ENCODE results near the gene TCERG1L.

TCERG1L gene

DNA sequence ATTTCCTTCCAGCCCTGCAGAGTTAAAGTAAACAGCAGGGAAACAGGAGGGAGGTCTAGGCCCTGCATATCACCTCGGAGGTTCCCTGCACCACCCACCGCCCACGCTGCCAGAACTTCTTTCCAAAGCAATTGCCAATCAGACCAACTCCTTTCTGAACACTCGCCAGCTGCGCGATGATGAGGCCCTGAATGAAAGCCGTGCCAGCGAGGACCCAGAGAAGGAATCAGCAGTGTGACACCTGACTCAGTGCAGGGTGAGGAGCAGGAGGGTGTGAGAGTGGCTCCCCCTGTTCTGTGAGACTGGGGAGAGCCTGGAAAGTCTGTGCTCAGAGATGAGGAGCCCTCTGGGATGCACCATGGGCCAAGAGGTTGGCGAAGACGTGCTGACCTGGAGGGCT is 3.3 kb upstream of the TCERG1L start:
- DNase-seq, result no peak

DNA sequence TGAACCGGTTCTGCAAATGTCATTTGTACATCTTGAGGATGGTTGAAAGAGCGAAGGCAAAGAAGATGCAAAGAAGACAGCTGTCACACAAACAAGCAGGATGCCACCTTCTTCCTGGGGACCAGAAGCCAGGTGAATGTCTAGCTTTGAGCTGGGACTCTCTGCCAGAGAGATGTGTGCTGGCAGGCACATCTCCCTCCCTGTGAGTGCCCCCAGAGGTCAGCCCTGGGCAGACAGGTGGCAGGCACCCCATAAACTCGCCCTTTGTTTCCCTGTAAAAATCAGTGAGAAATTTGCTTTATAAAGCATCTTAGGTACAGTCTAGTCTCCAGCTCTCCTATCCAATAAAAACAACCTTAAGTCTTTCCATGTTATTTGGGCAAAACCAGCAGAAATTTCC is 2.6 kb upstream of the TCERG1L start:
- DNase-seq, result no peak

DNA sequence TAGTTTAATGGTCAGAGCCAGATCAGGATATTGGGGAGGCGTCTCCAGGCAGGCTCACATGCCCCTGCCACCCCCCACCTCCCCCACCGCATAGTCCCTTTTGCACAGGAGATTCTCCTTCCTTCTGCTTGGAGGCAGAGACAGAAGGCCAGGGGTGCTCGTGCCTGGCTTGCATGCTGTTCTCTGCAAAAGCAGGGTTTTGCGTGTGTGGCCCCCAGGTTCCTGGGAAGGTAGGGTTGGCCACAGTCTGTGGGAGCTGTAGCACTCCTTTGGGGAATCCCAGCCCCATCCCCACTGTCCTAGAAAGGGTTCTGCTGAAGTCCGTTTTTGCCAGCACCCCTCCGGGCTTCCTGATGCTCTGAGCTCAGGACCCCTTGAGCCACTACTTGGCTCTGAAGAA is 1.9 kb upstream of the TCERG1L start:
- DNase-seq, result no peak

DNA sequence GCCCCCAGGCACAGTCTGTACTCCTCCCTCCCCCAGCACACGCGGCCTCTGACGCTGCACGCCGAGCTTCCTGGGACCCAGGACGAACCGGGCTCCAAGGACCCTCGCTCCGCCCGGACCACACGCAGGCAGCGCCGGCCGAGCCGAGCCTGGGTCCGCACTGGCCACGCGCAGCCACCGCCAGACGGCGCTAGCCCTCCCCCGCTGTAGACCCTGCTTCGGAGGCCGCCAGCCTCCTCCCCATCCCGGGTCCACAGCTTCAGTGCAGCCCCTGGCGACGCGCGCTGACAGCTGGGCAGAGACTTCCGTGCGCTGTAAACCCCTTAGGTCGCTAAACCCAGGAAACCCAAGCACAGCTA is 936 bp upstream of the TCERG1L start:
- DNase-seq, result no peak

DNA sequence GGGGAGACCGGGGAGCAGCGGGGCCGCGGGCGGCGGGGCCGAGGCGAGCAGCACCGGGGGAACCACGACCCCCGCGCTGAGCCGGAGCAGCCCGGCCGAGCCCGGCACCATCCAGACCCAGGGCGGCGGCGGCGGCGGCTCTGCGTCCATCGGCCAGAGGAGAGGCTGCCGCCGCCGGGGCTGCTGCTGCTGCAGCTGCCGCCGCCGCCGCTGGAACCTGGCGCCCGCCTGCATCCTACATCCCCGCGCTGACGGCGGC is 190 bp downstream of the TCERG1L start:
- no peak for DNase-seq

DNA sequence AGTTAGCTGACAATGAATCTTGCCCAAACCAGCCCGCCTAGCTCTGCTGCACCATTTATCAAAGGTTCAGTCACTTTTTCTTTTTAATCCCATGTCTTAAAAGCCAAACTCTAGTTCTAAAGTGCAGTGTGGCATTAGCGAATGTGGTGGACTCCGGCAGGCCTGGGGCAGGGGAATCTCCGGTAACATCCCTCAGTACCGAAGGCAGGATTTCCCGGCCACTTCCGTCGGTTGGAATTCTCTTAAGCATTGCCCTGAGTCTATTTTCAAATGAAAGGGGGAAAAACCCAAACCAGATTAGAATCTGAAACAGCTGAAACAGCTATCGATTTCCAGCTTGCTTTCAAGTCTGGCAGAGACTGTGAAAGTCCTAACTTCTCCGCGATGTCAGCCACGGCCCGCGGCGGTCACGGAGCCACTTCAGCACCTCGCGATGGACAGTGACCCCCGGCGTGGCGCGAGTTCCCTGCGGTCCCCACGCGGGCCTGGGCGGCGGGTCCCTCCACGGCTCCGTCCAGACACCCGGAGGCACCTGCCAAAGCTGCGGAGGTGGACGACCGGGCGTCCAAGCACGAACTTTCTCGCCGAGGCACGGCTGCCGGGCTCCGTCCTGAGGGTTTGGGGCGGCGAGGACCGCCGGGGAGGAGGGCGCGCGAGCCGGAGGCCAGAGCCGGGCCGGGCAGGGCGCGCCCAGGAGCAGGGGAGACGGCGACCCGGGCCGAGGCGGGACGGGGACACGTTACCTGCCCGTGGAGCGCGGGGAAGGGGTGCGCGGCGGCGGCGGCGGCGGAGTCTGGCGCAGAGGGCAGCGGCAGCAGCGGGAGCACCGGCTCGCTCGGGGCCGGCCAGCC is 745 bp downstream of the TCERG1L start:
- no peak for DNase-seq

DNA sequence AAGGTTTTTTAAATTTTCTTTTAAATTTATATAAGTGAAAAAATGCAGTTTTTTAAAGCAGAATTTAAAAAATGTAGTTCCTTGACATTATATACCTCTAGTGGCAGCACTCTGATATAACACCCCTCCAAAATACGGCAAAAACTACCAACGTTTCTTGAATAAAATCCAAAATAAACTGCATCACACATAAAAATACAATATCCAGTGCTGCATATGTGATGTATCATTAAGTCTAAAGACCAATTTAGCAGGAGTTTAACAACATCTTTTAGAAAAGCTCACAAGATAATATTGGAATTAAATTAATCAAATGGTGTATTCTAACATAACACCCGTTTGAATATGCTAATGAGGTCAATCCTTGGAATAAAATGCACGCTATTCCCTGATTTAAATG is 1.4 kb downstream of the TCERG1L start:
- DNase-seq, result no peak

DNA sequence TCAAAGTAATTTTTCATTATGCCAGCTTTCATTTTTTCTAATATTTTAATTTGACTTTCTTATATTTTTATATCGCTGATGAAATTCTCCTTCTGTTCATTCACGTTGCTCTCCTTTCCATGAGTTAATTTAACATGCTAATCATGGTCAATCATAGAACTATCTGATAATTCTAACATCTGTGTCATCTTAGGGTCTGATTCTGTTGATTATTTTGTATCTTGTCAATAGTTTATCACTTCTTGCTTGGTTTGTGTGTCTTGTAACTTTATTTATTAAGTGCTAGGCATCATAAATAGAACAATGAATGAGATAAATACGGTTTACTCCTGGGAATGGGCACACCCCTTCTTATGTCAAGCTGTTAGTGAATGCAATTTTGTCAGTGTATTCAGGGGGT is 11.0 kb downstream of the TCERG1L start:
- DNase-seq, result no peak

DNA sequence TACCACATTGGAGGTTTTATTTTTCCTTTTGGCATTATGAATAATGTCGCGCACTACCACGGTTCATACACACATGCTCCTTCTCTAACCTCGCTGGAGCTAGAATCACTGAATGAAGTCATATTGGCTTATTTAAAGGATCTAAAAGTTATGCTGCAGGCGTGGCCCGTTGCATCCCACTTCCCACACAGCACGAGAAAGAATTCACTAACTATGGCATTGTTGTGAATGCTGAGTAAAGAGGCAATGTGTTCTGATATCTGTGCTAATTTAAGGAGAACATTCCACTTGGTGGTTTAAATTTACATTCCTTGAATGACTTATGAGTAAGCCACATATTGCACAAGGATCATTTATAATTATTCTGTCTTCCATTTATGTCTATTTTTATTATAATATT is 20.7 kb downstream of the TCERG1L start:
- DNase-seq, result no peak

DNA sequence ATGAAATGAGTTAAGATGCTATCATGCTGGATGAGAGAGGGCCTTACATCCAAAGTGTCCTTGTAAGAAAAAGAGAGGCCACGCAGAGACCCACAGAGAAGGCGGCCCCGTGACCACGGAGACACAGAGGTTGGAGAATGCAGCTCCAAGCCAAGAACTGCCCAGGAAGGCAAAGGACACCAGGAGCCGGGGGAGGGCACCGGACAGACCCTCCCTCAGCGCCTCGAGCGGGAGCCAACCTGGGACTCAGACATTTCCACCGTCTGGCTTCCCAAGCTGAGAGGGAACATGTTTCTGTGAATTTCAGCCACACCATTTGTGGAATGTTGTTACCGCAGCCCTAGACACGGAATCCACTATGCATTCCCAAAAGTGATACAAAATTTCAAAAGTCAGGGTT is 22.9 kb downstream of the TCERG1L start:
- no peak for DNase-seq

DNA sequence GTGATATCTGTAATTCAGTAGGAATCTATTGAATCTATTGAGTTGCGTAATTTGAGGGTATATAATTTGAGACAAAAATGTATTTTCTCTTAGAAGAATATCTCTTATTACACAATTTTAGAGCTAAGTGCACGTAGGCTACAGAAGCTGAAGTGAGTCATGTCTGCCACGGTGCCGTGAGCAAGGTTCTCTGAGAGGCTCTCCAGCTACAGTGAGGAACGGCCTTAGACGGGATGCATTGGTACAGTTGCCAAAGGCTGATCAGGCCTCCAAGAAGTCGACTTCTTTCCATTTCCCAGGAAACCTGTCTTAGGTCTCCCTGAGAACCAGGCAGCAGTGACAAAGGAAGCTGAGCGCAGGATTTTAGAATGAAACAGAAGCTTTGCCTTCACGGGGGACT is 28.6 kb downstream of the TCERG1L start:
- no peak for DNase-seq

DNA sequence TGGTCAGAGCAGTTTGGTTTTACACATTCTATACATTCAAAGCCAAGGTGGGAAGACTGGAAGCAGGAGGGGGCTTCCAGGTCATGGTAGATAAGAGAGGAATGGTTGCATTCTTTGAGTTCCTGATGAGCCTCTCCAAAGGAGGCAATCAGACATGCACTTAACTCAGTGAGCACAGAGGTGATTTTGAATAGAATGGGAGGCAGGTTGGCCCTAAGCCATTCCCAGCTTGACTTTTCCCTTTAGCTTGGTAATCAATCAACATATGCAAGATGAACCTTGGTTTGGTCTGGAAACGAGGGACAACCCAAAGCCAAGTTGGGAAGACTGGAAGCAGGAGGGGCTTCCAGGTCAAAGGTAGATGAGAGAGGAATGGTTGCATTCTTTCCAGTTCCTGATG is 31.4 kb downstream of the TCERG1L start:
- DNase-seq, result no peak

DNA sequence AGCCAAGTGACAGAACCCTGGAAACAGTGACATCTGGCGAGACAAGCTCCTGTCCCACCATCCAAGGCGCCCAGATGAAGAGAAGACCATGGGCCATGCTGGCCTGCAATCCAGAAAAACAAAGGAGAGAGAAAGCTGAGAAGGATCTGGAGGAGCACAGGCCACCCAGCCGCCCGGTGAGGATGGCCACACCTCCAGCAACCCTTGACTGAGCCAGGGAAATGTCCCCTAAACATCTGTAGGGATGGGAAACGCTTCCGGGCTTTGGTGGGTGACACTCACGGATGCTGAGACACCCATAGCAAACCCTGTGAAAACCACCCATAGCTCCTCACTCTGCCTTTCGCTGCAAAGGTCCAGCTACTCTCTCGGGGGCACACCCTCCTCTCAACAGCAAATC is 32.0 kb downstream of the TCERG1L start:
- no peak for DNase-seq

DNA sequence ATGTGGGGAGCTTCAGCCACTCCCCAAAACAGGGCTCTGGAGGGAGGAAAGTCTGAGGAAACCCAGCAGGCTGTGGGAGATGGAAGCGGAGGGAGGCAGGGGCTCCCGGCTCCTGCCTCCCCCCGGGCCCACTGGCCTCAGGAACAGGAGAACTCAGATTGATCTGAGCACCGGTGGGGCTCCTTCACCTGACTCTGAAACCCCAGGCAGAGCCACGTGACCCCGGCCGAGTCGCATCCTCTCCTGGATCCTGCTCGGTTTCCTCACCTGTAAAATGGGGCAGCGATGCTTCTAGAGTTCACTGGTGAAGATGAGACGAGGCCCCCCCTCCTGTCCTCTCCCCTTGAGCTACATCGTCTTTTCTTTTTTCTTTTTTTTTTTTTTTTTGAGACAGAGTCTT is 33.6 kb downstream of the TCERG1L start:
- no peak for DNase-seq

DNA sequence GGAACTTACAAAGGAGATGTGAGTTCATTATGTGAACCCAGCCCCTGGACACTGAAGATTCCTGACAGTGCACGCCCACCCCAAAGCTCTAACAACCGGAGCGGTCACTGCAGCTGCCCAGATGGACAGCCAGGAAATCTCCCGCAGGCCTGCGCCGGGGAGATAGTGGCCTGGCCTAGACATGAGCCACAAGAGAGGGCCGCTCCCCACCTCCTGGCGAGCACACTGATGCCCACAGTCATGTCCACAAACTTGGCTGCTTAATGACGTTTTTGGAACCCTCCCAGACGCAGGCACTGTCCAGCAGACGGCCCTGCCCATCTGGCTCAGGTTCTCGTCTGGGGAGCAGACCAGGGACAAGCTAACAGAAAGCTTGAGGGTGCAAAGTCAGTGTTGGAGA is 34.2 kb downstream of the TCERG1L start:
- DNase-seq, result no peak

DNA sequence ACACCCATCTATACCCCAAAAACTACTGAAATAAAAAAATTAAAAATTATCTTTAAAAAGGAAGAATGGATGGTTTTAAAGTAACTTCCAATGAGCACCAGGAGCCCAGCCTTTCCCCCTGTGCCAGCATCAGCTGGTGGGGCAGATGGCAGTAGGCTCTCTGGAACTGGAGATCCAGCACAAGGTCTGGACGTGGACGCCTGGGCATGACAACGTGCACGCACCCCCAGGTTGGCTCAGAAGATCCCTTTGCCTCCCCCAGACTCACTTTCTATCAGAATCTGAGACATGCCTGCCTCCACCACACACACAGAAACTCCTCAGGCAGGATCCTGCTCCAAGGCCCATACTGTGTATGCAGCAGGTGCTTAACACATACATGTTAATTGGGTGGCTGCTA is 35.8 kb downstream of the TCERG1L start:
- no peak for DNase-seq

DNA sequence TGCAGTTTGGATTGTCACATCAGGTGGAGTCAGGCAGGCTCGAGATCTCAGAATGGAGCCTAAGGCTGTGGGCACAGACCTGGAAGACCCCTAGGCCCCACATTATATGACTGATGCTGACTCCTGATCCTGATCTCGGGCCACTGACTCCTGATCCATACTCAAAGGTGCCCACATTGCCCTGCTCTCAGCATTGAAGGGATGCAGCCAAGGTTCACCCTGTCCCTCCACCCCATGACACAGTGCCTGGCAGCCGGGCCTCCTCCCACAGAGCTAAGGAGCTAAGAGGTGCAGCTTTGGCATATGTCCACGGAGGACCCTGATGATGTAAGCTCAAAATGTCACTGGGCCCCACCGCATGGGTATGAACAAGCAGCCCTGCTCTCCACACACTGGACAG is 36.6 kb downstream of the TCERG1L start:
- DNase-seq, result no peak

DNA sequence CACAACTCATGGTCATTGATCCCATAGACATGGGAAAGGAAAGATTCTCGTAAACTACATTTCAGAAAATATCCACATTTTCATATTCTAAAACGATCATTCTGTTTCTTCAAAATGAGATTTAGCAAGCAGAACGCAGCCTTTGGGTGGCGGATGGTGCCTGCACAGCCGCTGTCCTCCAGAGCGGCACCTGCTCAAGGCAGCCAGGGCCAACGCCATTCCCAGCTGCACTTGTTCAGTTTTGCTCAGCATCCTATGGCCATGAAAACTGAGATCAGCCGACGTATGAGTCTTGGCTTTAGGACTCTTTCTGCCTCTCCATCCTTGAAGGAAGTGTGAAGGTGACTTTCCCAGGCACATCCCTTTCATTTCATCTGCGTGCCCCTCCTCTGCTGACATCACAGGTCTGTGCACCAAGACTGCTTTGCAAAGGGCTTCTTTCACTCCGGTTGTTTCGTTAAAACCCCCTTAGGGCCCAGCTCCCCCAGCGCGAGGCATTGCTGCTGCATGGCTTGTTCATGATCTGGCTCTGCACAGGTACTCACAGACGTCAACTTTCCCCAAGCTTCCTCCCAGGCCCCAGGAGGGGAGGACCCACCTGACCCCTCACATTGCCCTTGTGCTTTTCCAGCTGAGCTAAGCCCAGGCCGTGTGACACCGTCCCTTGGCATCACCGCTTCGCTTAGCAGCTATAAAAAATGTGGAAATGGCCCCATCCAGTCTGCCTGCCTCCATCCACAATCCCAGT is 37.2 kb downstream of the TCERG1L start:
- no peak for DNase-seq

DNA sequence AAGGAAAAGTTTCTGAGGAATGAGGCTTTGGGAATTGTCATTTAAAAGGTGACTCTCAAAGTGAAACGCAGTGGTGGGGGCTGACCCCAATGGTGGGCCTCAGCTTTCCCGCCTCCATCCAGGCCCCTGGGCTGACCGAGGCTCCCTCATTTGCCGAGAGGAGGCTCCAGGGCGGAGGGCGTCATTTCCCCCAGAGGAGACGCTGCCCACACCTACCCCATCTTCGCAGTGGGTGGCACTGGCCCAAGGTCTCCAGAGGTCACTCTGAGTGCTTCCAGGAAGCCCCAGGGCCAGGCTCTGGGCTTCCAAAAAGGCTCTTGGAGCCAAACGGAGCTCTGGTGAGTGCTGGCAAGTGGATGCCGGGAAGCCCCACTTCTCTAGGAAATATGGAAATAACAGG is 38.0 kb downstream of the TCERG1L start:
- no peak for DNase-seq

DNA sequence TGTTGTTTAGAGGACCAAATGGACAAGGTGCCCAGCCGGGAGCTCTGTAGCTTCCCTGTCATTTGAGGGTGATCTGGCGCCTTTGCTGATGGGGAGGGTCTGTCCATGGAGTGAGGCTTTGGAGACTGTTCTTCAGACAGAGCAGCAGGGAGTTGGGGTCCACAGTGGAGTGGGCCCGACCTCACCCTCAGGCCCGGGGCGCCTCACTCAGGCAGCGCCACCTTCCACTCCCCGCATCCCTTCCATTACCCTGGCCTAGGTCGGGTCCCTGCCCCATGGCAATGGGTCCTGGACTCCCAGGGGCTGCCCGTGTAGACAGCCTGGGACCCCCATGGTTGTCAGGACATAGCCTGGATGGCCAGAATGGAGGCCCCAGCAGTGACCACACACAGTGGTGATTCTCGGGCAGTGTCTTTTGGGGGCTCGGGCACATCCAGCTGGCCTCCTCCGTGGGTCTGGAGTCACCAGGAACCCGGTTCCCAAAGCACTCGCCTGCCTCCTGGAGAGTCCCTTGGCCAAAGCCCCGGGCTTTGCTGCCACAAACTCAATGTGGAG is 38.5 kb downstream of the TCERG1L start:
- DNase-seq, result no peak

DNA sequence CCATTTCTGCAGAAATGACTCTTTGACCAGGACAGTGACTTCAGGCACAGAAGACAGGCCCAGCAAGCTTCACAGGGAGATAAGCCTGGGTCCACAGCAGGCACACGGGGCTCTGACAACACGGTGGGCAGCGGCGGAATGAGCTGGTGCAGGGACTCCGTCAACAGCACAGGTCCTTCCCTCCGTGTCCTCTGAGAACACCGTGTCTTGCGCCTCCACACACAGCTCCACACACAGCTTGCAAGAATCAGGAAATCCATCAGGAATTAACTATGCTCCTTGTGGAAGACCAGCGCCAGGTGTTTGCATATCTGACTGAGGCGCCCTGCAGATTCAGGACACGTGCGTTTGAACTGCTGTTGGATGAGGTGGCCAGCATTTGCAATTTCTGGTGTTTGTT is 39.6 kb downstream of the TCERG1L start:
- no peak for DNase-seq

DNA sequence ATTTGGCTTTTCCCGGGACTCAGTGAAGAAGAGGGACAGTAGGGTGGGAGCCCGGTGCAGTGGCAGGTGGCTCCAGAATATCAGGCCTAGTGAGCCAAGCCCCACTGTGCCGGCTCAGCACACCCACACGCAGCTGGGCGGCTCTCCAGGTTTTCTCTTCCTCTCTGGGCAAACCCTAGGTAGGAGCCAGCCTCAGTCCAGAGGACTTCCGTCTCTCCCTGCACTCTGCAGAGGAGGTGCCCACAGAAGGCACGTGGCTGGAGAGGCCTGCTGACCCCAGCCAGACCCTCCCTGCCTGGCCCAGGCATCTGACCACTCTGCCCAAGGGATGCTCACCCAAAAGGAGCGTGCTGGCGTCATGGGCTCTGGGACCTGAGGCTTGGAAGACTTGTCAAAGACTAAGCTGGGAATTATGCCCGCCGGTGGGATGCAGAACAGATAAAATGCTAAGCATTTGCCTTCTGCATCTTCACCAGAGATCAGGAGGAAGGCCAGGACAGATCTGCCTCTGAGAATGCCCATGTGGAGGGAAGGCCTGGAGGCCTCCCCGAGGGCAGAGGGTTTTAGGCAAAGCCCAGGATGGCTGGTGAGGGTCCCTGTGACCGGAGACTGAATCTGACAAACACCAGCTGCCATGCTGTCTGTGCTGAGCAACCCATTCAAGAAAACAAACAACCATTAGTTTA is 40.2 kb downstream of the TCERG1L start:
- no peak for DNase-seq

DNA sequence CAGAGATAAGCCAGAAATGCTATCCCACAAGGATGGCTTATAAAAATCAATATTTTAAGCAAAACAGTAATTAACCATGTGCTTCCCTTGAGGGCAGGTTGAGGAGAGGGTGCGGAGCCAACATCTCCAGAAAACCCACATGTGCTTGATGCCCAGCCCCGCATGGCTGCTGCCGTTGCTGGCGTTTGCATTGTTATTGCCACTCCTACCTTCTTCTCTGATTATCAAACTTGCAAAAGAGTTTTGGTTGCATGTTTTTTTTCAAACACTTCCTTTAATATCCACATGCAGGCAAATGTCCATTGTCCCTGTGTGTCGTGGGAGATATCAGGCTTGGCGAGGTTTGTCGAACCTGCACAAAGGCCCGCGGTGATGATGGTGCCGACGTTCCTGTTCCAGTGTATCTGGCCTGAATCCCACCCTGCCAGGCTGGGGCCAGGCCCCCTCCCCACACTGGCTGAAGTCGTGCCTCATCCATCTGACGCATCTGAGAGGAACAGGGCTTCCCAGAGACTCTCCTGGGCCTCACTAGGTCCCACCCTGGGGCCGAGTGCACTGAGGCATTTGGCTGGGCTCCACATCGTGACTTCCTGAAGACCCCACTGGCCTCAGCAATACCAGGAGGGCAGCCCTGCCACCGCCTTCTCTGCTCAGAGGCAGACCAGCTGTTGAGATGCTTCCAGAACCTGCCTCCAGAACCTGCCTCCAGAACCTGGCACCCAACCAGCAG is 40.9 kb downstream of the TCERG1L start:
- DNase-seq, result no peak

All from bone marrow (tissue), 2 donors.